SHP77 treated with DMSO at 0.1 percent for 48 hours (cell line): Measurements from ENCODE around the gene SLC4A8.

ENCODE experiments used
- DNase-seq: peaks from one replicate; lab custom pipeline; 2025; lab: John Stamatoyannopoulos, UW

The SLC4A8 gene

GRCh38 chr12:51424662-51425539, at the start of gene SLC4A8:
SLC4A8 (plus strand) TSS chr12:51424831; CDS start chr12:51424988, 157 bp downstream.
- DNase-seq, result peak; percentile 86

- DNase-seq, result no peak
Observed at GRCh38 chr12:51374856-51375255, 49.8 kb upstream of the SLC4A8 start.

DNA sequence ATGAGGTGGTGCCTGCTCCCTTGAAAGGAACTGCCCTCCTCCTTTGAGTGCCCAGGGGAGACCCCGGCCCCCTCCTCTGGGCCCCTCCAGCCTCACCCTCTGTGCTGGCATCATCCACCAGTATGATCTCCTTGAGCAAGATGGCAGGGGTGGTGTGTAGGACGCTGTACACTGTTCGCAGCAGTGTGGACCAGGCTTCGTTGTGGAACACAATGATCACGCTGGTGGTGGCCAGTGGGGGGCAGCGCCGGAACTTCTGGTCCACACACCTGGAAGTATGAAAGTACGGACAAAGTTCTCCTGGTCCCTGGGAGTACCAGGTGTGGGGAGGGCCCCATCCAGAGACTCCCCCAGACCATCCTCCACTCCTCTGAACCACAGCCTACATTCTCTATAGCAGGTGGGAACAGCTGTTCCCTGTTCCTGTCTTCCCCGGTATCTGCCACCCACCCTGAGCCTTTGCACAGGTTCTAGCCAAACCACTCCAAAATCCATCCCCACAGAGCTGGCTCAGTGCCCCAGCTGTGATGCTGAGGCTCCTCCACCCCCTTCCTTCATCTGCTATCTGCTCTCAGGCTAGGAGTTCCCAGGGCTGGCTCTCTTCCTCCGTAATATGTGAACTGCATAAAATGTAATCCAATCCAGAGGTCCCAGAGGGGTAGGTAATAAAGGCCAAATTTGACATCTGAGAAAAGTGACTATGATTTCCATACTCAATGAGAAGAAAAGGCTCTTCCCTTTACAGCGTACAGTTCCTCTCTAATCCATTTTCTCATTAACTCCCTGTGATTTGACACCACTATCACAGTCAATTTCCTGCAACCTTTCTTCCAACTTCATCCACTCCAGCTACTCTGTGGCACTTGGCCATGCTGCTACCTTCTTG, 47.3 kb upstream of the SLC4A8 start:
- DNase-seq, result no peak

DNA sequence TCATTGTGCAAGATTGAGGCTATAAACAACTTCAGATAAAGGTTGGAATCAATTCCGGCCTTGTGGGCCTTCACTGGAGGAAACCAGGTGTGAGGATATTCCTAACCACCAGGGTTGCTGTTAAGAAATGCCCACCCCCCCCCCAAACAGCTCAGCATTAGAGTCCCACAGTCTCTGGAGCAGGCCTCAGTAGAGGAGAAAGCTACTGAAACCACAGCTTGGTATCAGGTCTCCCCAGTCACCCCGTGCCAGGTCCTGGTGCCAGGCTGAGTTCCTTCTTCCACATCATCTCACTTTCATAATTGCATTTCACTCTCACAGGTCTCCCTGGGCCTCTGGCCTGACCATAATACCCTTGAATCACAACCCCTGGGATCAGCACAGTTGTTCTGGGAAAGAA, 45.9 kb upstream of the SLC4A8 start:
- no peak for DNase-seq

- DNase-seq, result no peak
Observed at GRCh38 chr12:51379571-51379970, 45.1 kb upstream of the SLC4A8 start.

DNA sequence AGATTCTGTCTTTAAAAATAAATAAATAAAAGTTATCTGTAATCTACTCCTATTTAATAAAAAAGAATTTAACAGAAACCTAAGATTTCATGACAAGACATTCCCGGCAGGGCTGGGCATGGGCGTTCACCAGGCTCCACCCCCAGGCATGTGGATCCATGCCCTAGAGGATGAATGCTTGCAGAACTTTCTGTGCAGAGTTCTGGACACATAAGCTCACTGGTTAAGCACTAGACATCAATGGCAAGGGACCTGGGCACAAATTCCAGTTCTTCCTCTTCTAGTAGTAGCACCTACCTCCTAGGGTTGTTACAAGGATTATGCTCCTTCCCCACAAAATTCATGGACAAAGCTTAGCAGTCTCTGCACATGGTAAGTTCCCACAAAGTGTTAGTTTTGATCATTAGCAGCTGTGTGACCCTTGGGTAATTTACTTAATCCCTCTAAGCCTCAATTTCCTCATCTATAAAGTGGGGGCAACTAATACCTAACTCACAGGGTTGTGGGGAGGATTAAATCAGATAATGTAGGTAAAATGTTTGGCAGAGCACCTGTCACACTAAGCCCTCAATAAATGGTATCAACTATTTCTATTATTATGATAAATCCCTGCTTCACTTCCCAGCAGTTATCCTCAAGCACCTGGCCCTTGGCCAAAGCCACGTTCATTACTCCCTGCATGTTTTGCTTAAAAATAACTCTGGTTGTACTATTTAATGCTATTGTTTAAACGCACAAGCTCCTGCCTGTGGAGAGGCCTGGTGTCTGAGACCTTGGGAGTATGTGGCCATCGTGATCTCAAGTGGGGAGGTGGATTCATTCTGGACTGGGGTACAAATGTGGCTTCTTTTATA, 43.2 kb upstream of the SLC4A8 start:
- DNase-seq, result no peak

GRCh38 chr12:51382173-51382572, 42.5 kb upstream of the SLC4A8 start:
- no peak for DNase-seq

DNA sequence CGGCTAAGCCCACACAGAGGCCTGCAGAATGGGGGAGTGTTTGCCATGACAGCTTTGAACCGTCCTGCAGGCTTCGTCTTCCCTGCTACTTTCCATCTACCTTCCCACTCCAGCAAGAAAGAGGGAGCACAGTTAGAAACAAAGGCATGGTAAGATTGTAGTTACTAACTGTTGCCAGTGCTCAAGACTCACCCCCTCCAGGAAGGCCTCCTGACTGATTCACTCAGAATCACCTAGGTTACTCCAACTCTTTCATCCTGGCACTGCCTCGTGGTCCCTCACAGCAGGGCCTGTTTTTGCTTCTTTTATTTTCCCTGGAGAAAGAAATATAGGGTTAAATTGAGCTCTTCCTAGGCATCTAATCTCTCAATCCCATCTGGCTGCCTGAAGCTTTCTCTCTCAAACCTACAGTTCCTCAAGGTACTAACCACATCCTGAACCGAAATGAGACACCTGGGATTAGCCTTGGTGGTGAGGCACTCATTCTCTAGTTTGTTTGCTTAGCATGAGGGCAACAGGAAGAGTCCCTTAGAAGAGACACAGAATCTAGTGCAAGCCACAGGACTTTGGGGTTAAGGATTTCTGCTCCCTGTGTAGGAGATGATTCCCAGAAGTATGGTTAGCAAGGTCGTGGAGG, 41.2 kb upstream of the SLC4A8 start:
- no peak for DNase-seq

GRCh38 chr12:51386351-51386750, 38.3 kb upstream of the SLC4A8 start:
- DNase-seq, result no peak

DNA sequence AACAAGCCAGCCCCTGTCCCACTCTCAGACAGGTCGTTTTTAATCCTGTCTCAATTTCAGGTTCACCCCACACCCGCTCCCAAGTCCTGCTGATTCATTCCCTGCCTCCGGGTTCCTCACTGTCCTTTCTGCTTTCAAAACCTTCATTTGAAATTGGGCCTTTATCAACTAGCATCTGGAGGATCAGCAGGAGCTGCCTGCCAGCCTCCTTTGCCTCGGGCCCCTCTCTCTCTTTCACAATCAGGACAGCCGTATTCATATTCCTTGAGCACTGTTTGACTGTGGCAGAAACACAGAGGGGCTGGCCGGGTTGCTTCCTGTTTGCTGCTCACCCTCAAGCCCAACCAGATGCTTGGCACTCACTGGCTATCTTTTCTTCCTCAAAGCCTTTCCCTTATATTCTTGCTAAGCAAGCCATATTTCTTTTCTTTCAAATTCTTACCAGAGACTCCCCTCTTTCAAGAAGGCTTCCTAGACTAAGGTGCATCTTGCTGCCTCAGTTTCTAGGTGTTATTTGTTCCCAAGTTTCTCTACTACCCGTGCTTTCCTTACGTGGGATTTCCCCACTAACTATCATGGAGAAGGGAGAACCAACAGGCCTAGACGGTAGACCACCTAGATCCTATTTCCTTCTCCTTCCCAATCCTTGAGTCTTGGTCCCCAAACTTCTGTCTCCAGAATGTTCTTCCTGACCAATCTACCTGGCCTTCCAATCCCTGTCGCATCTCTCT, 36.4 kb upstream of the SLC4A8 start:
- DNase-seq, result no peak

DNA sequence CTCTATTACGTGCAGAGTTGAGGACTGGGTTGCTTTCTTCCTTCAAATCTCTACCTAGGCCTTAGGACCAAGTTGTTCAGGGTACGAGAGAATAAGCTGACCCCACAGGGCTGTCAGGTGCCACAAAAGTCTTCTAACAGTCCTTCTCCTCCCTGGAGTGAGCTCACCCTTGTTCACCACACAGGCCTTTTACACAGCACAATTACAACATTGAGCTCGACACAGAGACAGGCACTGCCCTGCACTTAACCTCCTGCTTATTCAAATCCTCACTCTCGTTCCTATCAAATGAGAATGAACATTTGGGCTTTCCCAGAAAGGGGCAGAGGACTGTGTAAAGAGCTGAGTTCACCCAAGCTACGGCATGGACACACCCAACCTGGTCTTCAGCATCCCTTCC, 35.8 kb upstream of the SLC4A8 start:
- DNase-seq, result no peak

DNA sequence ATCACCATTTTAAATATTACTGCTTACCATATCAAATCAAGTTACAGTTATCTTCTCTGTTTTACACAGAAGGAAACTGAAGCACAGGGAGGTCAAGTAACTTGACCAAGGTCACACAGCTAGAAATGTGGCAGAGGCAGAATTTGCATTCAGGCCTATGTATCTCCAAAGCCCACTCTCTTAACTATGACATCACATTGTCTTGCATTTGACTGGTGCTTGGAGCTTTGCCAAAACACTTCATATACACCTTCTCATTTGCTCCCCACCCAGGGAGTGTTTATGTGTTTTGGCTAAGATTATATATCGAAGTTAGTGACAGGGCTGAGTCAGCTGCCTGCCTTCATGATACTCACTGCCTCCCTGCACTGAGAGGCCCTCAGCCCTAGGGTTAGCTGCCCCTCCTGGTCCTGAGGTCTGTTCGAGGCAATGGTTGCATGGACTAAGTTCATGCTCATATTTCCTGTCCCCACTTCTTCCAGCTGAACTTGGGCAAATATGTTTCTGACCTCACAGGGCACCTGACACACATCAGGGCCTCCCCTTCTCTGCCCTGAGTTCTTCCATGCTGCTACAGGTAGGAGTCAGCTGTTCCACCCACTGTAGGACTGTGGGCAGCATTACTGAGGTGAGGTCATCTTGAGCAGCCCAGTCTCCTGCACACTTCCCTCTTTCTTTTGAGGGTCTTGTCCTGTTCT, 35.2 kb upstream of the SLC4A8 start:
- no peak for DNase-seq

- no peak for DNase-seq
Observed at GRCh38 chr12:51390457-51390856, 34.2 kb upstream of the SLC4A8 start.

GRCh38 chr12:51390891-51391282, 33.7 kb upstream of the SLC4A8 start:
- no peak for DNase-seq

DNA sequence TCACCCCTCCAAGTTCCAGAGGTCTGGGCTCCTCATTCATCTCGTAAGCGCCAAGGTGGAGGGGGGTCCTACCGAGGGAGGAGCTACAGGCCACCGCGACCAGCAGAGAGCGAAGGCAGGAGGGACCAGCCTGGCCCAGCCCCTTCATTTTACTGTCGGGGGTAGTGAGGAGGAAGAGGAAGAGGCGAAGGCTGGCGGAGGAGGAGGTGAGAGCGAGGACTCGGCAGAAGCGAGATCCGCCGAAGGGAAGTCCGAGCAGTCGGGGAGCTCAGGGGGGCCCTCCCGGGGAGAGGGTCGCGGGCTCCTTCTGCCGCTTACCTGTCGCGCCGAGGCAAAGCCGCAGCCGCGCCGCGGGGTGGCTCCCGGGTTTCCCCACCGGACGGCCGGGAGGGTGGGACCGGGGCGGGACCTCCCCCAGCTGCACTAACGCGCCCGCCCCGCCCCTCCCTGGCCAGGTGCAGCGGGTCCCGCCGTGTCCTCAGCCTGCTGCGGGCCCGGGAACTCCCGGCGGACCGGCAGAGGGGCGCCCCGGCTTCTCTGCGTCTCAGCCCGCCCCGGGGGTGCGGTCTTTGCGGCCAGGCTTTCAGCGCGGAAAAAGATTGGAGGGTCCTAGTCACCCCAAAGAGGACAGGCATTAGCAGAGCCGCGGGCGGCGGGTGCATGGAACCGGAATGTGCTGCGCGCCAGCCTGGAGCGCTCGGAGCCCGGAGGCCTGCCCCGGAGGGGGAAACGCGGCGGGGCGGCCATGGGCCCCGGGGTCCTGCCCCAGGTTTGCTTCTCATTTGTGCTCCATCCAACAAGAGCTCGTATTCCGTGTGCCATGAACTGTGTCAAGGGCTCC, 33.1 kb upstream of the SLC4A8 start, which contains the start of gene GALNT6:
GALNT6 (minus strand) TSS at position 124 of the 841 bp plus-strand sequence. CDS start 11,625 bp downstream, outside the sequence.
- peak; percentile 20 for DNase-seq

GRCh38 chr12:51392556-51393237, 31.9 kb upstream of the SLC4A8 start:
- peak; percentile 7 for DNase-seq

- no peak for DNase-seq
Observed at GRCh38 chr12:51393676-51394545, 30.7 kb upstream of the SLC4A8 start.
